Right kidney (tissue), 1 donor: ENCODE data around the gene DCLK1.
A peak's percentile ranks its signal among the peaks of the same experiment; 100 is the strongest.

Source experiments
- DNase-seq: peaks from one replicate; pipeline ENCODE4 v3.0.0-alpha.2; 2016

DCLK1 gene

GRCh38 chr13:35858665-35859064, 272.5 kb downstream of the DCLK1 start:
- DNase-seq = no peak

GRCh38 chr13:35857769-35858168, 273.4 kb downstream of the DCLK1 start:
- DNase-seq = peak; percentile 12

- DNase-seq = no peak
Measured at GRCh38 chr13:35856721-35857364, 274.3 kb downstream of the DCLK1 start.

- DNase-seq = no peak
Measured at GRCh38 chr13:35856084-35856483, 275.1 kb downstream of the DCLK1 start.

- DNase-seq = no peak
Measured at GRCh38 chr13:35855531-35856019, 275.6 kb downstream of the DCLK1 start.

- no peak for DNase-seq
Measured at GRCh38 chr13:35854286-35854685, 276.9 kb downstream of the DCLK1 start.

- DNase-seq = no peak
Measured at GRCh38 chr13:35851881-35852280, 279.3 kb downstream of the DCLK1 start.

GRCh38 chr13:35851356-35851755, 279.8 kb downstream of the DCLK1 start:
- no peak for DNase-seq

GRCh38 chr13:35850569-35850968, 280.6 kb downstream of the DCLK1 start:
- DNase-seq = no peak

- DNase-seq = no peak
Measured at GRCh38 chr13:35849256-35849644, 281.9 kb downstream of the DCLK1 start.

GRCh38 chr13:35848336-35849255, 282.6 kb downstream of the DCLK1 start:
- DNase-seq = no peak

- no peak for DNase-seq
Measured at GRCh38 chr13:35843272-35843671, 287.9 kb downstream of the DCLK1 start.

- DNase-seq = no peak
Measured at GRCh38 chr13:35841060-35841521, 290.1 kb downstream of the DCLK1 start.

- DNase-seq = no peak
Measured at GRCh38 chr13:35839806-35840205, 291.4 kb downstream of the DCLK1 start.

GRCh38 chr13:35838356-35838755, 292.8 kb downstream of the DCLK1 start:
- no peak for DNase-seq

GRCh38 chr13:35836446-35836845, 294.7 kb downstream of the DCLK1 start:
- DNase-seq = no peak

GRCh38 chr13:35835989-35836388, 295.2 kb downstream of the DCLK1 start:
- no peak for DNase-seq

- no peak for DNase-seq
Measured at GRCh38 chr13:35833608-35834275, 297.4 kb downstream of the DCLK1 start.

GRCh38 chr13:35833031-35833430, 298.2 kb downstream of the DCLK1 start:
- no peak for DNase-seq

- no peak for DNase-seq
Measured at GRCh38 chr13:35832551-35832950, 298.6 kb downstream of the DCLK1 start.

GRCh38 chr13:35830850-35831450, 300.2 kb downstream of the DCLK1 start:
- DNase-seq = no peak

- no peak for DNase-seq
Measured at GRCh38 chr13:35826626-35827254, 304.4 kb downstream of the DCLK1 start.
